Neuron (in vitro differentiated cells): Measurements from ENCODE around the gene NRG3.
"Not testable (repeated sequence)": the region's sequence is repeated elsewhere in the genome, so short reads cannot be mapped to it uniquely, and the experiment has no call there.

Experiments
- H2AFZ ChIP-seq: one replicate; pipeline ENCODE4 v1.6.1; 2013; ENCODE audit warnings: low read depth, mild to moderate bottlenecking, inconsistent platforms, low read length, moderate library complexity
- H3K27me3 ChIP-seq: one replicate; pipeline ENCODE4 v1.6.1; 2013; ENCODE audit warnings: low read length; ENCODE audit not compliant: insufficient read depth
- H3K36me3 ChIP-seq: one replicate; pipeline ENCODE4 v1.6.1; 2013; ENCODE audit warnings: low read length; ENCODE audit not compliant: insufficient read depth
- H3K4me1 ChIP-seq: one replicate; pipeline ENCODE4 v1.6.1; 2013; ENCODE audit warnings: low read length; ENCODE audit not compliant: insufficient read depth
- H3K4me3 ChIP-seq: 2 replicates; pipeline ENCODE4 v1.5.1; 2013; ENCODE audit warnings: mild to moderate bottlenecking, low read length, moderate library complexity
- H3K9me3 ChIP-seq: one replicate; pipeline ENCODE4 v1.6.1; 2013; ENCODE audit warnings: low read length

NRG3 gene

DNA sequence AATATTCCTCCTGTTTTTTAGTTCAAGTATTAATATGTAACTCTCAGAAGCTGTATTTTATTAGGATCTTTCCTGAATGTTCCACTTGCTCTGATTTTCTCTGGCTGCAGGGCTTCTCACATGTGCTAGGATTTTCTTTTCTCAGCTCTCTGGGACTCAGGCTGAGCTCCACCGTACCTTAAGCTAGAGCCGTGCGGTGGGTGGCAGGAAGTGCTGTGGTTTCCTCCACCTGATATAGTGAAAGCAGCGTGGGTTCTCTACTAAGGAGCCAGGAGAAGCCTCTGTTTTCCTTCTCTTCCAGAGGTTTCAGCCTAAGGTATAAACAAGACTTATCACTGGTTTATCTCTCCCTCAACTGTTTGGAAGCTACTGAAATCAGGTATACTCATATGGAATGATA is 433.6 kb downstream of the NRG3 start:
- Histone ChIP-seq H3K27me3 (no peaks in the 10 kb centered on the region), H3K9me3 (no peaks in the 10 kb centered on the region), H2AFZ (no peak overlapping the region), H3K36me3 (no peaks in the 10 kb centered on the region), H3K4me1 (no peaks in the 10 kb centered on the region), H3K4me3 (no peak overlapping the region)

DNA sequence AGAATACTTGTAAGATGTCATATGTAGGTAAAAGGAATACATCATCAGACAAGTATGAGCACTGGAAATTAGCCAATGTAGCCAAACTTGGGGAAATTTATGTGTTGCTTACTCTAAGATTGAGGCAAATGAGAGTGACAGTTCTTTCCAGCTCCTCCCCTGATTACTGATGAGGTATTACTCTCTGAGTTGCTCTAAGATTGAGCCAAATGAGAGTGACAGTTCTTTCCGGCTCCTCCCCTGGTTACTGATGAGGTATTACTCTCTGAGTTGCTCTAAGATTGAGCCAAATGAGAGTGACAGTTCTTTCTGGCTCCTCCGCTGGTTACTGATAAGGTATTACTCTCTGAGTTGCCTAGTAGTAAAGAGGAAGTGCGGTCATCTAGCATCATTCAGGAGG is 435.8 kb downstream of the NRG3 start:
- H3K27me3 ChIP-seq = no peaks in the 10 kb centered on the region
- no peaks in the 10 kb centered on the region for H3K4me1 ChIP-seq
- H3K4me3 ChIP-seq = no peak overlapping the region
- H3K9me3 ChIP-seq = no peaks in the 10 kb centered on the region
- H2AFZ ChIP-seq = no peak overlapping the region
- H3K36me3 ChIP-seq = no peaks in the 10 kb centered on the region

DNA sequence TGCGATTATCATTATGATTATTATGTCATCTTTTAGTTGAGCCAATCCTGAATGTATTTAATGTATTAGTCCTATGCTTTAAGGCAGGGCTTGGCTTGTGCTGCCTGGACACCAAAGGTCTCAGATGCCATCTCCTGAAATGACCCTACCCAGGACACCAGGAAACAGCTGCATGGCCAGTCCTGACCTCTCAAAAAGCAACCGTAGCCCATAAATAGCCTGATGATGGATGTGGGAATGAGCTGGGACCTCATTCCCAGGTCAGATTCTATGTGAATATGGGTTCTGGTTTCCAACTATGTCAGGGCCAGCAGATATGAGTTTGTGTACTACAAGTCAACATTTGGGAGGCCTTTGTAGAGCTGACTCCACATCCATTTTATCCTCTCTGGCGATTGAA is 438.4 kb downstream of the NRG3 start:
- Histone ChIP-seq H3K4me1 (peaks cover 5% of the 10 kb centered on the region), H3K27me3 (no peaks in the 10 kb centered on the region), H3K4me3 (no peak overlapping the region), H3K9me3 (no peaks in the 10 kb centered on the region), H3K36me3 (no peaks in the 10 kb centered on the region), H2AFZ (no peak overlapping the region)

DNA sequence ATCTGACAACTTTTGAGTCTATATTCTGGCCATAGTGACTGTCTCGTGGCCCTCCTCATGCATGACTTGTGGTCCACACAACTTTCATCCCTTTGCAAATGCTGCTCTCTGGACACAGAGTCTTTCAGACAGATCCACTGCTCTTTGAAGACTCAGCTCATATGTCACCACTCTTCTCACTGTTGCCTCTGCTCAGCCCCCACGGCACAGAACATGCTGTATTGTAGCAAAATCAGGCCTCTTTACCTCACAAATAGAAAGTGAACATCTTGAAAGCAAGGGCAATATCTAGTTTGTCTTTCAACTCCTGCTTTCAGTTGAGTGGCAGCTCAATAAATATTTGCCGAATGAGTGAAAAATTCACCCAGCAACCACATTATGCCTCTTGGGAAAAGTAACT is 443.5 kb downstream of the NRG3 start:
- Histone ChIP-seq H3K4me1 (peaks cover 41% of the 10 kb centered on the region), H3K9me3 (no peaks in the 10 kb centered on the region), H3K27me3 (no peaks in the 10 kb centered on the region), H2AFZ (no peak overlapping the region), H3K36me3 (no peaks in the 10 kb centered on the region), H3K4me3 (no peak overlapping the region)

- Histone ChIP-seq H3K4me1 (peaks cover 41% of the 10 kb centered on the region), H3K27me3 (no peaks in the 10 kb centered on the region), H2AFZ (no peak overlapping the region), H3K9me3 (no peaks in the 10 kb centered on the region), H3K36me3 (no peaks in the 10 kb centered on the region), H3K4me3 (no peak overlapping the region)
Measured at GRCh38 chr10:82319074-82319473, 444.1 kb downstream of the NRG3 start.

DNA sequence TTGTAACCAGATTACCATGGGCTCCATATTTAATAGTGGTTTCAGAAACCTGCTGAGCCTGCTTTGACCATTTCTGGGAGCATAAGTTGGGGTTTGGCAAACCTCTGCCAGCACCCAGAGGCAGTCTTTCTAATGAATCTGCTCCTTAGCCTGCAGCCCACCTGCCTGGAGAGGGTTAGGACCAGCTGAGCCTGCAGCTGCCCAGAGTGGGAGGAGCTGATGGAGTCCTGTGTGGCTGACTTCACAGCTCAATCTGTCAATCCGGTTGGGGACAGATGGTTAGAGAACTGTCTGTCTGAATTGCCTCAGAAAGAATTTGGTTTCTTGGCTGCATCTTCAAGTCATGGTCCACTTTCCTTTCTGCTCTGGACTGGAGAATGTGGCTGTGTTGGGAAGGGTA is 444.6 kb downstream of the NRG3 start:
- H3K9me3 ChIP-seq = no peaks in the 10 kb centered on the region
- H3K27me3 ChIP-seq = no peaks in the 10 kb centered on the region

GRCh38 chr10:82321724-82322123 is 446.7 kb downstream of the NRG3 start:
- no peak overlapping the region for H3K4me3 ChIP-seq
- H3K4me1 ChIP-seq = peaks cover 41% of the 10 kb centered on the region
- H3K36me3 ChIP-seq = no peaks in the 10 kb centered on the region
- H3K27me3 ChIP-seq = no peaks in the 10 kb centered on the region
- H3K9me3 ChIP-seq = no peaks in the 10 kb centered on the region
- H2AFZ ChIP-seq = no peak overlapping the region

More for the DNA sequence above, 444.6 kb downstream of the NRG3 start:
- Histone ChIP-seq H3K36me3 (no peaks in the 10 kb centered on the region), H3K4me3 (no peak overlapping the region), H3K4me1 (peaks cover 41% of the 10 kb centered on the region), H2AFZ (no peak overlapping the region)

GRCh38 chr10:82331716-82332115 is 456.7 kb downstream of the NRG3 start:
- Histone ChIP-seq H3K4me1 (no peaks in the 10 kb centered on the region), H3K27me3 (no peaks in the 10 kb centered on the region), H3K9me3 (no peaks in the 10 kb centered on the region), H3K4me3 (no peak overlapping the region), H3K36me3 (no peaks in the 10 kb centered on the region), H2AFZ (no peak overlapping the region)

DNA sequence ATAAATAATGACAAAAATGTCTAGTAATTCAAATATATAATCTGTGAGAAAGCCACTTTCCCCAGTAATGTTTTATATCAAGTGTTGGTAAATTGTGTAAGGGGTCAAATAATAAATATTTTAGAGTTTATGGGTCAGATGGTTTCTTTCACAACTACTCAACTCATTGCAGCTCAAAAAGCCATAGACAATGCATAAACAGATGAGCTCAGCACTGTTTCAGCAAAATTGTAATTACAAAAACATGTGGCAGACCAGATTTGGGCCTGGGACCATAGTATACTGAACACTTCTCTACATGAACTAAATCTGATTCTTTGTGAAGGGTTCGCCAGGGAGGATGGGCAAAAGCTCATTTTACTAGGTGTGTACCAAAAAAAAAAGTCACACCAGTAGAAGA is 460.8 kb downstream of the NRG3 start:
- no peaks in the 10 kb centered on the region for H3K9me3 ChIP-seq
- no peak overlapping the region for H3K4me3 ChIP-seq
- no peaks in the 10 kb centered on the region for H3K4me1 ChIP-seq
- no peaks in the 10 kb centered on the region for H3K36me3 ChIP-seq
- H3K27me3 ChIP-seq = no peaks in the 10 kb centered on the region
- no peak overlapping the region for H2AFZ ChIP-seq

DNA sequence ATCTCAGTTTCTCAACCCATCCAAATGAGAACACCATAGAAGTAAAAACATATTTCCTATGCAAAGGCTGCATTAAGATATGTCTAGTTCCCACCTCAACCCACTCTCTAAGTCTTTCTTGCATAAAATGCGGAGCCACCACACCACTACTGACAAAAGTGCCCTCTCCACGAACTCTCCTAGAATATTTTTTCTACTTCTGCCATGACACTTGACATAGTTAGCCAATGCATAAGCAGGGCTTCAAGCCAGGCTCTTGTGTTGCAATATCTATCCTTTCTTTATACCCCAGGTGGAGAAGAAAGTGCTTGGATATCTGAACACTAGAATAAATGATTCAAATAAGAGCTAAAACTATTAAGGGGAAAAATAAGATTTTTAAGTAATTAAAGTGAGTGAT is 465.2 kb downstream of the NRG3 start:
- Histone ChIP-seq H3K36me3 (no peaks in the 10 kb centered on the region), H3K4me1 (no peaks in the 10 kb centered on the region), H3K4me3 (no peak overlapping the region)

DNA sequence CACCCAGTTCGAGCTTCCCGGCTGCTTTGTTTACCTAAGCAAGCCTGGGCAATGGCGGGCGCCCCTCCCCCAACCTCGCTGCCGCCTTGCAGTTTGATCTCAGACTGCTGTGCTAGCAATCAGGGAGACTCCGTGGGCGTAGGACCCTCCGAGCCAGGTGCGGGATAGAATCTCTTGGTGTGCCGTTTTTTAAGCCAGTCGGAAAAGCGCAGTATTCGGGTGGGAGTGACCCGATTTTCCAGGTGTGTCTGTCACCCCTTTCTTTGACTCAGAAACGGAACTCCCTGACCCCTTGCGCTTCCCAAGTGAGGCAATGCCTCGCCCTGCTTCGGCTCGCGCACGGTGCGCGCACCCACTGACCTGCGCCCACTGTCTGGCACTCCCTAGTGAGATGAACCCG is 474.6 kb downstream of the NRG3 start:
- H3K27me3 ChIP-seq, H3K4me3 ChIP-seq, H3K36me3 ChIP-seq, H3K9me3 ChIP-seq, H2AFZ ChIP-seq, H3K4me1 ChIP-seq: not testable (repeated sequence)

More for the DNA sequence above, 465.2 kb downstream of the NRG3 start:
- Histone ChIP-seq H3K27me3 (no peaks in the 10 kb centered on the region), H3K9me3 (no peaks in the 10 kb centered on the region), H2AFZ (no peak overlapping the region)

DNA sequence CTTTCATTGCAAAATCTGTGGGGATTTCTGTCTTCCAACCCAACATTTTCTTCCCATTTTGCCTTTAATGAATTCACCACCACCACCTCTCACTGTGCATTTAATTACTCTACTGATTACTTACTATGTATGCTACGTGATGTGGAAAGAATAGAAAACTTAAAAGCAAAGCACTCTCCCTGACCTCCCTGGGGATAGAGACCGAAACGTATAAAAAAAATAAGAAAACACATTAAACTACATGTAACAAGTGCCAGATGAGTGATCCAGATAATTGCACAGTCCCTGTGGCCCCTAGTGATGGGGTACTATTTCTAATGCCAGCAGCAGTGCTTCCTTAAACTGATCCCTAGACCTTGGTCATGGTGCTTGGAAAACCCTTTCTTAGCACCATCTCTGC is 478.4 kb downstream of the NRG3 start:
- H3K4me3 ChIP-seq = no peak overlapping the region
- H3K9me3 ChIP-seq = no peaks in the 10 kb centered on the region
- no peaks in the 10 kb centered on the region for H3K27me3 ChIP-seq
- H3K36me3 ChIP-seq = no peaks in the 10 kb centered on the region
- H2AFZ ChIP-seq = no peak overlapping the region
- H3K4me1 ChIP-seq = no peaks in the 10 kb centered on the region

DNA sequence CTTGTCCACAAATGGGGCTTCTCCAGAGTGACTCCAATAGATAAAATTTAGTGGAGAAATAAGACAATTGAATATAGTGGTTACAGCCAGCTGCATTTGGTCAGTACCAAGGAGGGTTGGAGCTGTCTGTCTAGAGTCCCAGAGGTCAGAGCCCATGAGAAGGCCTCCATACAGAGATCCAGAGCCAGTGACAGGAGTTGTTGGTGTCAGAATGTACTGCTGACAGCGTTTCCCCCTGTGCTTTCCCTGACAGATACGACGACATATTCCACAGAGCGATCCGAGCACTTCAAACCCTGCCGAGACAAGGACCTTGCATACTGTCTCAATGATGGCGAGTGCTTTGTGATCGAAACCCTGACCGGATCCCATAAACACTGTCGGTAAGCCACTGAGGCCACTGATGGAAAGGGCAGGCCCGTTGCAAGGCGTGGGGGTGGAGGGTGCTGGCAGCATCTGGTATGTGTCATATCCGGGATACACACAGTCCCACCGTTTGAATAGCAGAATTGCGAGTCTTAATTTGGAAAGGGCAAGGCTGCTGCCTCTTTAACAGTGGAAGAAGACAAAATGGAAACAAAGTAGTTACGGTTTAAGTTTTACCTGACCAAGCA is 483.6 kb downstream of the NRG3 start:
- Histone ChIP-seq H3K9me3 (no peaks in the 10 kb centered on the region), H3K4me1 (peaks cover 2% of the 10 kb centered on the region), H3K4me3 (no peak overlapping the region), H3K27me3 (no peaks in the 10 kb centered on the region), H3K36me3 (no peaks in the 10 kb centered on the region), H2AFZ (no peak overlapping the region)

- Histone ChIP-seq H3K27me3 (no peaks in the 10 kb centered on the region), H3K4me1 (peaks cover 2% of the 10 kb centered on the region), H3K36me3 (no peaks in the 10 kb centered on the region), H3K9me3 (no peaks in the 10 kb centered on the region), H2AFZ (no peak overlapping the region), H3K4me3 (no peak overlapping the region)
Measured at GRCh38 chr10:82361256-82361655, 486.3 kb downstream of the NRG3 start.
